Stimulated activated CD4-positive, alpha-beta T cell treated with anti-CD3 and anti-CD28 coated beads, TNF-alpha, amount 100 ng/mL, for 4 hours (primary cell): ENCODE data around the gene MDM2.
"Not testable (repeated sequence)": the region's sequence is repeated elsewhere in the genome, so short reads cannot be mapped to it uniquely, and the experiment has no call there.

Source experiments
- DNase-seq, 3 experiments: peaks; one replicate each; pipeline ENCODE4 v3.0.0-alpha.2; 2020; ENCODE audit warnings: low read depth in 3 of 3

The MDM2 gene

GRCh38 chr12:68825569-68826217, 17.7 kb downstream of the MDM2 start:
- DNase-seq = no peak

GRCh38 chr12:68827895-68828671, 20.1 kb downstream of the MDM2 start:
- no peak for DNase-seq

- no peak for DNase-seq
Measured at GRCh38 chr12:68828672-68829068, 20.7 kb downstream of the MDM2 start.

- no peak for DNase-seq
Measured at GRCh38 chr12:68831272-68831671, 23.3 kb downstream of the MDM2 start.

- DNase-seq = no peak
Measured at GRCh38 chr12:68831751-68832503, 23.9 kb downstream of the MDM2 start.

GRCh38 chr12:68832504-68832867, 24.5 kb downstream of the MDM2 start:
- DNase-seq = no peak

GRCh38 chr12:68833508-68833907, 25.5 kb downstream of the MDM2 start:
- no peak for DNase-seq

GRCh38 chr12:68835333-68835908, 27.4 kb downstream of the MDM2 start:
- DNase-seq = no peak

GRCh38 chr12:68837215-68837614, 29.2 kb downstream of the MDM2 start:
- DNase-seq = no peak

- no peak for DNase-seq
Measured at GRCh38 chr12:68838046-68838886, 30.3 kb downstream of the MDM2 start.

GRCh38 chr12:68839183-68840147, 31.5 kb downstream of the MDM2 start:
- no peak for DNase-seq

GRCh38 chr12:68841175-68841574, 33.2 kb downstream of the MDM2 start:
- DNase-seq = not testable (repeated sequence)

GRCh38 chr12:68841717-68842116, 33.7 kb downstream of the MDM2 start:
- no peak for DNase-seq

- DNase-seq = no peak
Measured at GRCh38 chr12:68842123-68842522, 34.1 kb downstream of the MDM2 start.

GRCh38 chr12:68842784-68843567, 35.0 kb downstream of the MDM2 start:
- no peak for DNase-seq

GRCh38 chr12:68844318-68844745, 36.4 kb downstream of the MDM2 start:
- no peak for DNase-seq

- no peak for DNase-seq
Measured at GRCh38 chr12:68844788-68845695, 37.1 kb downstream of the MDM2 start.

- DNase-seq = no peak
Measured at GRCh38 chr12:68846811-68847210, 38.8 kb downstream of the MDM2 start.
